HG03442 (cell line): ENCODE data around the gene SPEN.

Experiments
- ATAC-seq: cut with Tn5 transposase; IDR thresholded peaks from one replicate; pipeline ENCODE4 v1.9.1; 2021; ENCODE audit warnings: mild to moderate bottlenecking, moderate library complexity; ENCODE audit not compliant: unreplicated experiment

The SPEN gene

GRCh38 chr1:15946571-15947381 lies 99.3 kb downstream of the SPEN start:
- ATAC-seq: no peak

GRCh38 chr1:15947382-15948090 lies 100.0 kb downstream of the SPEN start:
- no peak for ATAC-seq

GRCh38 chr1:15948091-15948591 lies 100.6 kb downstream of the SPEN start:
- ATAC-seq: no peak

- ATAC-seq: peak; percentile 5
These were observed 101.3 kb downstream of the SPEN start for GRCh38 chr1:15948595-15949452.

- ATAC-seq: peak; percentile 52
These were observed 102.1 kb downstream of the SPEN start for GRCh38 chr1:15949453-15950245.

- ATAC-seq: no peak
These were observed 102.8 kb downstream of the SPEN start for GRCh38 chr1:15950302-15950701.

GRCh38 chr1:15950763-15951295 lies 103.3 kb downstream of the SPEN start:
- no peak for ATAC-seq

- ATAC-seq: no peak
These were observed 104.0 kb downstream of the SPEN start for GRCh38 chr1:15951341-15952153.

GRCh38 chr1:15952317-15953258 lies 105.1 kb downstream of the SPEN start:
- ATAC-seq: no peak

- ATAC-seq: no peak
These were observed 105.8 kb downstream of the SPEN start for GRCh38 chr1:15953294-15953771.

- no peak for ATAC-seq
These were observed 106.3 kb downstream of the SPEN start for GRCh38 chr1:15953791-15954241.

GRCh38 chr1:15954316-15954715 lies 106.8 kb downstream of the SPEN start:
- ATAC-seq: no peak

GRCh38 chr1:15955552-15955951 lies 108.0 kb downstream of the SPEN start:
- ATAC-seq: no peak

- no peak for ATAC-seq
These were observed 108.6 kb downstream of the SPEN start for GRCh38 chr1:15956150-15956549.

- ATAC-seq: no peak
These were observed 110.0 kb downstream of the SPEN start for GRCh38 chr1:15957221-15958095.

GRCh38 chr1:15958111-15958510 lies 110.6 kb downstream of the SPEN start:
- ATAC-seq: no peak

GRCh38 chr1:15958793-15959192 lies 111.3 kb downstream of the SPEN start:
- ATAC-seq: no peak
